GM21619 (cell line): Measurements from ENCODE around the gene PAM.
"Not testable (repeated sequence)": the region's sequence is repeated elsewhere in the genome, so short reads cannot be mapped to it uniquely, and the experiment has no call there.

Experiments
- ATAC-seq: cut with Tn5 transposase; IDR thresholded peaks from one replicate; pipeline ENCODE4 v1.9.1; 2021; ENCODE audit not compliant: unreplicated experiment

PAM gene

GRCh38 chr5:102981957-102982635 lies 227.0 kb downstream of the PAM start:
- ATAC-seq, result no peak

GRCh38 chr5:102986074-102986473 lies 231.0 kb downstream of the PAM start:
- no peak for ATAC-seq

DNA sequence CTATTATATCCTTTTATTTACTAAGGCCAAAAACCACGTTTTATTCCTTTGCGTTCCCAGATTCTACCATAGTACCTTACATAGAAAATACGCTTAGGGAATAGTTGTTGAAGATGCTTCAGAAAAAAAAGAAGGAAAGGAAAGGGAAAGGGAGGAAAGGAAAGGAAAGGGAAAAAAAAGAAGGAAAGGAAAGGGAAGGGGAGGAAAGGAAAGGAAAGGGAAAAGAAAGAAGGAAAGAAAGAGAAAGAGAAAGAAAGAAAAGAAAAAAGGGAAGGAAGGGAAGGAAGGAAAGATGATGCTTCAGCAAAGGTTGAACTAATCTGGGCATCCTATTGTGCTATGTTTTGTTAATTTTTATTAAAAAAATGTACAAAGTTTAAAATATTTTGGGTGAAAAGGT lies 233.4 kb downstream of the PAM start:
- ATAC-seq, result no peak

- no peak for ATAC-seq
Observed at GRCh38 chr5:102991802-102992201, 236.7 kb downstream of the PAM start.

DNA sequence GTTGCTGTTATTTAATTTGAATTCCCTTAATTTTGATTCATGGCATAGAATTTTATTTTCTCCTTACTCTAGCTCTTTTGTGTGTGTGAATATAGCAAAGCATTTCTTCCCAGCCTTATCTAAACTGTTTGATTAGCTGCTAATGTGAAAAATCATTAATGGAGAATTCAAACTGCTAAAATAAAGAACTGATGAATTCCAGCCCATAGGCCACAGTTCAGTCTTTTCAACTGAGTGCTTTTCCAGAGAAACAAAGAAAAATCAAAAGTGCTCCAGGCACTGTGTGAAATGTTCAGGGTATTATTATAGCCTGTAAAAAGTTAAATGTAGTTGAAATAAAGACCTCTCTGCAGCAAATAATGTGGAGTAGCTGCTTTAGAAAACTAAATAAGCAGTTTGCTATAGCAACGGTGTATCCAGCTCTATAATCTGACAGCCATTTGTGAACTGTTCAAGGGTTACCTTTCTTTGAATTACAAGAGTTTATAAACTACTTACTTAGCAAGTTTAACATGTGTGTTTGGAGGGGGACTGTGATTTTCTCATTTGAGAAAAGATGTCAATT lies 241.0 kb downstream of the PAM start:
- no peak for ATAC-seq

- no peak for ATAC-seq
Observed at GRCh38 chr5:102998224-102998623, 243.1 kb downstream of the PAM start.

DNA sequence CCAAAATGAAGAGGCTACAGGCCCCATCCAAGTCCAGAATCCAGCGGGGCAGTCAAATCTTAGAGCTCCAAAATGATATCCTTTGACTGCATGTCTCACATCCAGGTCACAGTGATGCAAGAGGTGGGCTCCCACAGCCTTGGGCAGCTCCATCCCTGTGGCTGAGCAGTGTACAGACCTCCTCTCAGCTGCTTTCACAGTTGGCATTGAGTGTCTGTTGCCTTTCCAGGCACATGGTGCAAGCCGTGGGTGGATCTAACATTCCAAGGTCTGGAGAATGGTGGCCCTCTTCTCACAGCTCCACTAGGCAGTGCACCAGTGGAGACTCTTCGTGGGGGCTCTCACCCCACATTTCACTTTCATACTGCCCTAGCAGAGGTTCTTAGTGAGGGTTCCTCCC lies 244.1 kb downstream of the PAM start:
- no peak for ATAC-seq

GRCh38 chr5:102999621-103000020 lies 244.5 kb downstream of the PAM start:
- ATAC-seq, result not testable (repeated sequence)

DNA sequence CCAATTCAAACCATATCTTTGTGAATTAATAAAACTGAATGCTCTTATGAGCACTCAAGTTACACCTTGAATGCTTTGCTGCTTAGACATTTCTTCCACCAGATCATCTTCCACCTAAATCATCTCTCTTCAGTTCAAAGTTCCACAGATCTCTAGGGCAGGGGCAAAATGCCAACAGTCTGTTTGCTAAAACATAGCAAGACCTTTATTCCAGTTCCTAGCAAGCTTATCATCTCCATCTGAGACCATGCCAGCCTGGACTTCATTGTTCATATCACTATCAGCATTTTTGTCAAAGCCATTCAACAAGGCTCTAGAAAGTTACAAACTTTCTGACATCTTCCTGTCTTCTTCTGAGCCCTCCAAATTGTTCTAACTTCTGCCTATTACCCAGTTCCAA lies 245.0 kb downstream of the PAM start:
- no peak for ATAC-seq

GRCh38 chr5:103003872-103004271 lies 248.8 kb downstream of the PAM start:
- no peak for ATAC-seq

DNA sequence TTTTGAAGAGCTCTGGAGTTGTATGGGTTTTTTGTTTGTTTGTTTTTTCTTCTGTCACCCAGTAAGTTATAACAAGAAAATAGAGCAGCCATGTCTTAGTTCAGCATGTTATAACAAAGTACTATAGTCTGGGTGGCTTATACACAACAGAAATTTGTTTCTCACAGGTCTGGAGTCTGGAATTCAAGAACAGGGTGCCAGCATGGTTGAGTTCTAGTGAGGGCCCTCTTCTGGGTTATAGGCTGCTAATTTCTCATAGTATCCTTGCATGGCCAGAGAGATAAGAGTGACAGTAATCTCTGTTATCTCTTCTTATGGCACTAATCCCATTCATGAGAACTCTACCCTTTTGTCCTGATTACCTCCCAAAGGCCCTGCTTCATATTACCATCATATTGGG lies 250.2 kb downstream of the PAM start:
- ATAC-seq, result no peak

GRCh38 chr5:103006921-103007320 lies 251.8 kb downstream of the PAM start:
- no peak for ATAC-seq

GRCh38 chr5:103010168-103010567 lies 255.1 kb downstream of the PAM start:
- no peak for ATAC-seq

DNA sequence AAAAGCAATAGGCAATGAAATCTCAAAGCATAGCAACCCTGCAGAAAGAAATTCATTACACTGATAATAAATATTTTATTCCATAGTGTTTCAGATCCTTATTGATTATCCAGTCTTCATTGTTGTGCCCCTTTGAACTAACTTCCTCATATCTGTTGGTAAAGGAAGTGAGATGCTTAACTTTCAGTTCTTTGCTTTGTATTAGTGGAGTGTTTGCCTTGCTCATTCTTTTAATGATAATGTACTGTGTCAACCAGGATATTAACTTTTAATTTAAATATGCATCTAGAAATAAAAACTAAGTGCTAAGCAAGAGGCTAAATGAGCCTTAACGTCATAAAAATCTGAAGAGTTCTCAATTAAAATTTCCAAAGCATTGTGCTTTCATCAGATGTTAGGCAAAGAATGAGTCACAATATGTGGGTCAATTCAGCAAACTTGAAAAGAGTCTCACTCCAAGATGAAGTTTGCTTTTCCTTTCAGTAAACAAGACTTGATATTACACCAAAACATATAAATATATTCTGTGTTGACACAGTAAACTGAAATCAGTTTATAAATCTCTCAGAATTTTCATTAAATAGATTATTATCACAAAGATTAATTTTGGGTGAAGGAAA lies 258.9 kb downstream of the PAM start:
- ATAC-seq, result no peak

DNA sequence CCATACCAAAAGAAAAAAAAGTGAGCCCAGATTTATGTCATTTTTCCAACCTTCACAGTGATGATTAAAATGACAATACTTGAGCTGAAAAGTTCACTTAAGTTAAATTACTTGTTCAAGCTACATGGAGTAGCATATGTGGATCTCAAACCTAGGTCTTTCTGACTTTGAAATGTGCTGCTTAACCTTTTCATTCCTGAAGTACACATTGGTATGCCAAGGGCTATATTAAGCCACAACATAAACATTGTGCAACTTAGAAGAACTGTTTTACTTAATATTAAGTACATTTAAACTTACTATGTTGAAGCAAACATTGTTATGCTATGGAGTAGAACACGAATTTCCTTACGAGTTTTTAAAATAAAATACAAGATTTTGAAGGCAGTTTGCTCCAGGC lies 259.9 kb downstream of the PAM start:
- ATAC-seq, result no peak

DNA sequence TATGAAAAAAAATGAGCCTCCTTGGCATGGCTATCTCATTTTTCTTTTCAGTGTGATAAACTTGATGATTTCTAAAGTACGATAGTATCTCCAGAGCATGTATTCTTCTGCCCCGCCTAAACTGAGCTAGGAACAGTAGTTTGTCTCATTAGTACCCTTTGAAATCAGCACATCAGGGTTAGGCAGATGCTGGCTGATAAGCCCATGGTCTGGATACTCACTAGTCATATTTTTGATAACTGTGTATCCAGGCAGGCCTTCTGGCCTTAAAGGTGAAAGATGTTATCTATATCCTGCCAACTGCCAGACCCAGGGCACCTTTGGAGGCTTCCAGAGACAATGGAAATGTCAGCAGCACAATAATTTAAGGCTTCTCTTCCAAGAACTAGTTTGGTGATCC lies 261.1 kb downstream of the PAM start:
- no peak for ATAC-seq

DNA sequence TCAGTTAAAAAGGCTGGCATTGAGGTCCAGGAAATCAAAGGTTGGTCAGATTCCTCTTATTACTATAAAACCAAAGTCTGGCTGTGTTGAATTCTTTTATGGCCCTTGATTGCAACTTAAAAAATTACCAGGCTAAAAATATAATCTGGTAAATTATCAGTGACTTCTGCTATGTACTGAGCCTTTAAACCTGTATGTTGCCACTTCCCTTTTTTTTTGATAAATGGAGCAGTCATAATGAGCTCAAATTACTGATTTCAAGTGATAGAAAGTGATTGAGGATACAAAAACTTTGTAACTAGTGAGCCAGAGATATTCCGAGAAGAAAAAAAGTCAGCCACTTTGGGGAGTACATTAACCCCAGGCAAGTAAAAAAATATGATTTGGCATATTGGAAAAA lies 264.7 kb downstream of the PAM start:
- no peak for ATAC-seq

DNA sequence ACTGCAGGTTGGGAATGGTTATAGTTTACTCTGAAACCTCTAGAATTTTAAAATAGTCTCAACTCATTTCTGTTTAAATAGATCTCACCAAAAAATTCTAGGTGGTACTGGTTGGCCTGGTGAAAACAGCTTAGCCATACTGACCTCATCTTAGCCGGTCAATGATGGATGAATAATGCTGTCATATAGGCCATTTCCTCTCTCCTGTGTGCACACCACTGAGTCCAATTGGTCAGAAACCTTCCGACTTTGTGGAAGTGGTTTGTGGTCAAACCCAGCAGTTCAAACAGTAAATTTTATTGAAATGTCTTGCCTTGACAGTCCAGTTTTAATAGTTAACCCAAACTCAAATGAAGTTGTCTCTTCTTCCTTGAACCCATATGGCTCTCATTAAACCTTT lies 266.2 kb downstream of the PAM start:
- peak; percentile 94 for ATAC-seq

DNA sequence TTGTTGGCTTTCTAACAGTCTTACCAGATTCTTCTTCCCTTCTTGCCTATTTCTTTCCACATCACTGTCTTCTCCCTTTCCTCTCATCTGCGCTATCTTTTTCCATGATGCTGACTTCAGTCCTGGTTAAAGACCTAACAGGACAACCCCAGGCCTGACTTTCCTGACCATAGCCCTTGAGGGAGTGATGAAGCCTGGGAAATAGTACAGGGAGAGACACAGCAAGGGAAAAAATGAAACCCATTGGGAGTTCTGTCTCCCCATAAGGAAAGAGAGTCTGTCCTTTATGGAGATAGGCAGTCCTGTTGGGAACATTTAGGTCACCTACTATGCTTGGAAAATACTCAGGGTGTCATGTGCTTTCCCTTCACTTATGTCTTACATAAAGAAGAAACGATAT lies 272.2 kb downstream of the PAM start:
- ATAC-seq, result no peak

GRCh38 chr5:103031607-103032006 lies 276.5 kb downstream of the PAM start:
- peak; percentile 63 for ATAC-seq

GRCh38 chr5:103033696-103034095 lies 278.6 kb downstream of the PAM start:
- ATAC-seq, result no peak

GRCh38 chr5:103034662-103035392 lies 279.7 kb downstream of the PAM start:
- no peak for ATAC-seq
